Right forelimb (tissue), 1 donor: ENCODE data around the gene GLI2.
A peak's percentile ranks its signal among the peaks of the same experiment; 100 is the strongest.

Experiments used
- DNase-seq: peaks from one replicate; pipeline ENCODE4 v3.0.0-alpha.2; 2018

Gene GLI2

DNA sequence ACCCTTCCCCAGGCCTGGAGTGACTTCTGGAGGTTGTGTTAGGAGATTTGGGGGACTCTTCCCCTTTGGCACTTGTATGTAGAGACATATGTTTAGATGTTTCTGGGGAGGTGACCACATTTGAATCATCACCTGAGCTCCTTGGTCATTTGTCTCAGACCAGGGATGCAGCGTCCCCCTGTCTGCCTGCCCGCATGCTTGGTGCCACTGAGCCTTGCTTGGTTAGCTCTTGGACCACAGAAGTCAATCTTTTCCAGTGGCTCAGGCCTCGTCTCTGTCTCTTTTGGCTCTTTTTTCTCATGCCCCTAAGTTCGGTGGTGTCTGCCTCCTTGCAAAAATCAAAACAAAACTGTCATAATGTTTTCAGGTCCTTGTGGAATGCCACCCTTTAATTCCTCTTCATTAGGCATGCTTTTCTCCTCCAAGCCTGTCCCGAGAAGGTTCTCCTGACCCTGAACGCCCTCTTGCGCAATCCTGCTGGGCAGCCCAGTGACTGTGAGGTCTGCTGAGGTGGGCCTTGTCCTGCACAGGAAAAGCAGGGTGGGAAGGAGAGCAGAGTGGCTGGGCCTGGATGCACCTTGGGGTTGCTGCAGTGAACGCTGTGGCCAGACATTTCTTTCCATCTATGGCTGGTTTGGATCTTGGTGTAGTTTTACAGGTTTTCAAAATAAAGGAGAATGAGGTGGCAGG is 24.9 kb downstream of the GLI2 start:
- DNase-seq: peak; percentile 18

- DNase-seq: peak; percentile 34
Observed at GRCh38 chr2:120761164-120761861, 25.6 kb downstream of the GLI2 start.

DNA sequence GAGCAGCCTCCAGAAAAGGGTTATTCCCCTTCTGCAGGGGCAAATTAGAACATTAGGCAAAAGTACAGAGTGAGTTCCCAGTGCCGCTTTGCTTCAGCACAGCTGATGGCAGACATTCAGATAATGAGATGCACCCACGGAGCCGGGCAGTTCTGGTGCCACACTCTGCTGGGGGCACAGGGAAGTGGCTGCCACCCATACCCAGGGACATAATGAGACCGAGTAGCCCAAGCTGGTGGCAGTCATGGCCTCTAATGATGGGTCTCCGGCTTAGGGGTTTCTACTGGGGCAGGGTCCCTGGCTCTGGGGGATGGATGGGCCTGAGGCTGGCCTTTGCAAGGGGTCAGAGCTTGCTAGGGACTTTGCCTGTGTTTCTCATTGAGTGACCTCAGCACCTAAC is 26.2 kb downstream of the GLI2 start:
- peak; percentile 19 for DNase-seq

GRCh38 chr2:120762341-120763061 is 26.8 kb downstream of the GLI2 start:
- DNase-seq: peak; percentile 37

DNA sequence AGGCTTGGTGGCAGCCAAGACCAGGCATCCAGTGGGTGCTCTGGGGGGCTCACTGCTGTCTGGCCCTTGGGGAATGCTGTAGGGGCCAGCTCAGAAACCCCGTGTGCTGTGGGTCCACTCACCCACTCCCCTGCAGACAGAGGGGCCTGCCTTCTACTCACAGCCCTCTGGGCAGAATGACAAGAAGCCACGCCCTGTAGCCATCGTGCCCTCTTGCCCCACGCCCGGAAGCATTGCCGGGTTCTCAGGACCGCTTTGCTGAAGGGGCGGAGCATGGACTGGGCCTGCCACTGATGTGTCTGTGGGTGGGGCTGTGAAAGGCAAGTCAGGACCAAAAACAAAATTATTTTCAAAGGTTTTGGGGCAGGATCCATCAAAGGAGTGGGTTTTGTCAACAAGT is 27.8 kb downstream of the GLI2 start:
- peak; percentile 36 for DNase-seq

GRCh38 chr2:120763931-120764330 is 28.3 kb downstream of the GLI2 start:
- peak; percentile 30 for DNase-seq

DNA sequence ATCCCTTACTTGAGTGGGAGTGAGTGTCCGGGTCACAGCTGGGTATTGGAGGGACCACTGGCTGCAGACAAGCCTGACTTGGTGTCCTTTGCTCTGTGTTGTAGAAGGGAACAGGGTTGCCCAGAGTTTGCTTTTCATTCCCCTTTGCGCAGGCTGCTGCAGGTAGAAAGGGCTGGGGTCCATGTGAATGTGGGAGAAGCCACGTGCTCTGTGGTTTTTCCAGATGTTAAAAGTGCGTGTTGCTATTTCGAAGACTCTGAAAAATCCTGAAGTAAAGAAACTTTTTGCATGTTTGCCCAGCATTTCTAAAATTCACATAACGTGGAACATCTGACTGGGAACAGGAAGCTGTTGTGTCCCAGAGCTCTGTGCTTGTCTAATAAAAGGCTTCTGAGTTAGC is 28.8 kb downstream of the GLI2 start:
- DNase-seq: peak; percentile 45

GRCh38 chr2:120764991-120765677 is 29.5 kb downstream of the GLI2 start:
- DNase-seq: peak; percentile 59

GRCh38 chr2:120765678-120766469 is 30.2 kb downstream of the GLI2 start:
- peak; percentile 69 for DNase-seq

DNA sequence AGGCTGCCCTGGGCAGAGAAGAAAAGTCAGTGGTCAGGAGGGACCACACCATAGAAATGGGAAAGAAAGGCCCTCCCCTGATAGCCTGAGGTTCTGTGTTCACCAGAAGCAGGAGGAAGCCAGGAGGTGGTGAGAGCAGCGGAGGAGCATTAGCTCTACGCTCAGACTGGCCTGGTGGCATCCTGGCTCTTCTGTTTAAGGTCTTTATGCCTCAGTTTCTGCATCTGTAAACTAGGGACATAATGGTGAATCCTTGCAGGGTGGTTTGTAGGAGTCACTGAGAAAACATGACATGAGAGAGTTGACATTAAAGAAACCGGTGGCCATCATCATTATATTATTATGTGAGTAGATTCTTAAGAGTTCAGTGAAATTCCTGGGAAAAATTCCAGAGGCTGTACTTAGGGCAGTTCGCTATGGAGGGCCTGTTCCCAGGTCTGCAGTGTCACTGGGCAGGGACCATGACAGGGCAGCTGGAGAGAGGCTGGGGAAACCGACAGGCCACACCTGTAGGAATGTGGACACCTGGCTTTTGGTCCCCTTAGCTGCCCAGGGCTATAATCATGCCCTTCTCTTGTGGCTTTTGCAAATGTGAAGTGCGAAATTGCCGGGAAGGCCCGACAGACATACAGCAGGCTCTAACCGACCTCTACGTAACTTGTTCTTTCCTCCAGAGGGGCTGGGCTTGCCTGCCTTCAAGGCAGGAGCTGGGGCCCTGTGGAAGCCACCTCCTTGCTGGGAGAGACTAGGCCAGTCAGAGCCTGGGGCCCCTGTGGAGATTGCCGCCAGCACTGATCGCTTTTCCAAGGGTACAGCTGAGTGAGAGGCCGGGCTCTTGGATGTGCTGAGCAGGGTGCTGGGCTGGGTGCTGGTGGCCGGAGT is 31.0 kb downstream of the GLI2 start:
- DNase-seq: peak; percentile 38

DNA sequence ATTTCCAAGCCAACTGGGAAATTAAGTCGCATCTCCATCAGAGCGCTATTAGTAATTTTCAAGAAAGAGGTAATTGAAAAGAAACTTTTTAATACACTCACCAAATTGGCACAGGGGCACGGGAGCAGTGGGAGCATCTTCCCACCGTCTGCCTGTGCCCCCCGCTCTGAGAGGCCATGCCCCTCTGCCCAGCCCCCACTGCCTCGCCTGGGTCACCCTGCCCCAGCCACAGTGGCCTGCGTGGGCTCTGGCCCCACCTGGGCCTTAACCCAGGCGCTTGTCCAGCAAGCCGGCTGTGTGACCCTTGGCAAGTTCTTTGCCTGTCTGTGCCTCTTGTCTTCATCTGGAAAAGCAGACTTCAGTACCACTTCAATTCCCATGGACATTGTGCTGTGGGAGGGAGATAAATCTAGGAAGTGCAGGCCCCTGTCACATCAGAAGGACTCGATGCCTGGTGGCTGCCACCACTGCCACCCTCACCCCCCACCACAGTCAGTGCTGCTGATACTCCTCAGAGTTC is 31.9 kb downstream of the GLI2 start:
- DNase-seq: peak; percentile 21

- DNase-seq: peak; percentile 52
Observed at GRCh38 chr2:120768112-120769048, 32.7 kb downstream of the GLI2 start.

DNA sequence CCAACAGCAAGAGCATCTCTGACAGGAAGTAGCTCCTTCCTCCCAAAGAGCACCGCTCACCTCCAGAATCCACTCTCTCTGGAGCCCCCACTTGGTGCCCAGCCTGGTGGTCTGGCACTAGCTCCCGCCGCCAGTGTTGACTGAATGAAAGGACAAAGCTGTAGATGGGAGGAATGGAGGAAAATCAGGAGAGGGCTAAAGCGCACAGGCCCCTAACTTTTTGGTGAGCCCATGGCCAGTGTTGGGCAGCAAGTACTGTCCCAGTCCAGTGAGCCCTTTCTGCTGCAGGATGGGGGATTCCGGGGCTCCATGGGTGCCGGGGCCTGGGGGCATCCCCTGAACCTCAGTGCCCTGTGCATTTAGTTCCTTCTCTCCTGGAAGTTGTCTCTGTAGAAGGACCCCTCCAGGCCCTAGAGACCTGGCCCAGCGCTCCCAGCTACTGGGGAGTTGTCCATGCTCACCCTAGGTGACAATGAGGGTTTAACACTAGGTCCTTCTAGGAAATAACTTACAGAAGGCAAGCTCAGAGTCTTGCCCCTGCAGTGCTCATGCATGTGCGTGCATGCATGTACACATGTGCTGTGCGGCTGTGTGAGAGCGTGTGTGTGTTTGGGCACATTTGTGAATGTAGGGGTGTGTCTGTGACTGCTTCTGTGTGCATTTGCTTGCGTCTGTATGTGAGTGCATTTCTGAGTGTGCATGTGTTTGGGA is 33.6 kb downstream of the GLI2 start:
- DNase-seq: peak; percentile 38

DNA sequence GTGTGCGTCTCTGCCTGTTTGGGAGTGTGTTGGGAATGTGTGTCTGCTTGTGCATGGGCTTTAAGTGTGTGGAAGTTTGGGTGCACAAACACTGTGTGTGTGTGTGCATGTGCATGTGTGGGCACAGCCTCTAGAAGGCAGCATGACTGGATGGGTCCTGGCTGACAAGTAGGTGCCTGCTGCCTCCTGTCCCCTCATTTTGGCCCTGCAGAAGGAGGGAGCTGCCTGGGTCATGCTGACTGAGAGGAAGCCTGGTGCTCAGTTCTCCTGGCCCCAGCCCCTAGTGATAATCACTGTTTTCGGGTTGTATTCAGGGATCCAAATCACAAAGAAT is 34.1 kb downstream of the GLI2 start:
- no peak for DNase-seq

- DNase-seq: no peak
Observed at GRCh38 chr2:120770176-120770575, 34.5 kb downstream of the GLI2 start.

DNA sequence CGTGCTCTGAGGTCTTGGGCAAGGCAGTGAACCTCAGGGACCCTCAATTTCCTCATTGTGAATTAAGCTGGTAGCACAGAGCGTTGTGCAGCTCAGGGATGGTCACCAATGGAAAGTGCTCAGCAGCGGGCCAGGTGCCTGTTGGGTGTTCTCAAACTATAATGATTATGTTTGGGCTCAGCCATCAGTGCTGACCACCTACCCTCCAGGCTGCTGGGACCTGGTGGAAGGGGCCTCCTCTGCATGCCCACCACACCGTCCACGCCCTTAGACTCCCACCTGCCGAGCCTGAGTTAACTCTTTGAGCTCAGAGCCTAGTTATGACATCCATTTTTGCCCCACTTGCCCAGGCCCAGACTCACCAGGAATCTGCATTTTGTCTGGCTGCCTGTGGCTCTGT is 35.0 kb downstream of the GLI2 start:
- peak; percentile 41 for DNase-seq

DNA sequence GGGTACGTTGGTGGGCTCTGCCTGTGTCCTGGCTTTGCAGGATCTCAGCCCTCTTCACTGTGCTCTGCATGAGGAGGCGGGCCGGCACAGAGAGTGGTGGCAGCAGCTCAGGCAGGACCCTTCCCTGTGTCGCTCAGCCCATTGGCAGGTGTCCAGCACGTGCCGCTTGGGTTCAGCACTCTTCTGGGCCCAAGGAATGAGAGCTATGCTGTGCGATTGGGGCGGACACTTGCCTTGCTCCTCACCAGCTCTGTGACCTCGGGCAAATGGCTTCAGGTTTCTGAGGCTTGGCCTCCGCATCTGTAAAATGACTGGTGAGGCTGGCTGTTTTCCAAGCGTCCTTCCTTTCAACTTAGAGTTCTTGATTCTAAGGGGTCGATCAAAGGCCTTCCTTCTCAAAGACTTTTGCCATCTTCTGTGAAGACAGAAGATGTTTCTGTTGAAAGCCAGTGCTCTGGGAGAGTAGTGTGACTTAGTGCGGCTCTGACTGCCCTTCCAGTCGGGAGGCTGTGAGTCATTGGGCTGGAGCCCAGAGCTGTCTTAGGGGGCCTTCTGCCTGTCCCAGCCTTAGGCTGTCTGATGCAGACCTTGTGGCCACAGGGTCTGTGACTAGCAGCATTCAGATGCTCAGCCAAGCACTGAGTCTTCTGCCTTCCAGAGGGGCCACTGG is 35.6 kb downstream of the GLI2 start:
- DNase-seq: peak; percentile 65

DNA sequence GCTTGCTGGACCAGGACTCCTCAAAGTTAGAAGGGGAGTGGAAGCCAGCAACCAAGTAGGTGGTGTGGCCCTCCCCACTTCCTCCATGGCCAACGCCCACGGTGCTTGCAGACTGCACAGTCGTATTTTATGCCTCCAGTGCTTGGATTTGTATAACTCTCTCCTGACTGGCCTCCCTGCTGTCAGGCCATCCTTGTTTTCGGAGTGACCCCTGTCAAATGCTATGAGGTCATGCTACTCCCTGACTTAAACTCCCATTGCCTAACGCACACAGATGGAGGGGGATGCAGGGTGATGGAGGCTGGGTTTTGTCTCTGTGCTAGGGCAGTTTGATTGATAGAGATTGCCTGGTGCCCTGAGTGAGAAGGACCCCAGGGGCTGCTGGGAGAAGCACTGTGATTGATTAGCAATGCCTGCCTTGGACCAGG is 36.1 kb downstream of the GLI2 start:
- DNase-seq: no peak

DNA sequence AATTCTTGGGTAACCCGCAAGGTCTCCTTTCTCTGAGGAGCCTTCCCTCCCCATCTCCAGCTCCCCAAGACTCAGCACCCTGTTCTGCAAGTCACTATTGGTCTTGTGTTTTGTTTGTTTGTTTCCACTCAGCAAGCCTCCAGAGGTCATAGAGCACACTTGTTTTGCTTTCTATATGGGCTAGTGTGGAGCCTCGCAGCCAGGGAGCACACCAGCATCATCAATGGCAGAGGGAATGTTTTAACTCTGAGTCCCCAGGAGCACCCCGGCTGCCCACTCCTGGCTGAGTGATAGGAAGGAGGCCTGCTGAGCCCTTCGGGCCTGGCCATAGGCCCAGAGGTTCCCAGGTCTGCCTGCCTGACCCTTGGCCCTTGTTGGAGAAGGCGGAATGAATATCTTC is 36.6 kb downstream of the GLI2 start:
- peak; percentile 23 for DNase-seq
